H1 (cell line): ENCODE data around the gene EYA4. TPM values are rescaled to one million over a fixed set of nuclear protein-coding genes. Genes with fewer than 3 reads are reported as not detected.

Experiments
- CREB1 ChIP-seq: IDR thresholded peaks from 2 replicates; pipeline ENCODE4 v1.6.1; 2012; ENCODE audit warnings: inconsistent platforms
- HDAC2 ChIP-seq, 2 experiments: fragments of 300-600 bp in 1 of 2; sonication (generic) in 1 of 2; IDR thresholded peaks; 2 replicates each; pipeline ENCODE4 v1.6.1; 2011 to 2012; ENCODE audit warnings: low read depth in 2 of 2, low read length in 2 of 2, mild to moderate bottlenecking in 2 of 2, moderate library complexity in 2 of 2, borderline replicate concordance in 1 of 2, inconsistent platforms in 1 of 2
- RAD21 ChIP-seq, 2 experiments: IDR thresholded peaks in 1 of 2; conservative IDR thresholded peaks in 1 of 2; 2 replicates each; pipeline ENCODE4 v1.6.1; 2011; ENCODE audit warnings: low read depth in 2 of 2, low read length in 2 of 2, improper control_type of control experiment in 1 of 2, inconsistent platforms in 1 of 2, mild to moderate bottlenecking in 1 of 2, moderate library complexity in 1 of 2
- RBBP5 ChIP-seq: IDR thresholded peaks from 2 replicates; pipeline ENCODE4 v1.7.1; 2012; ENCODE audit warnings: low read depth, mild to moderate bottlenecking, inconsistent platforms, low read length, moderate library complexity, borderline replicate concordance
- SAP30 ChIP-seq: fragments of 300-600 bp; sonication (generic); IDR thresholded peaks from 2 replicates; pipeline ENCODE4 v1.7.1; 2012; ENCODE audit warnings: low read length, moderate library complexity, mild to moderate bottlenecking, inconsistent platforms; ENCODE audit not compliant: insufficient read depth, insufficient replicate concordance
- YY1 ChIP-seq: IDR thresholded peaks from 2 replicates; pipeline ENCODE4 v1.6.1; 2011; ENCODE audit warnings: low read depth, mild to moderate bottlenecking, low read length
- polyA plus RNA-seq, 7 experiments: library from polyadenylated mRNA; depleted of rRNA in 3 of 7; stranded (reverse) in 5 of 7; unstranded in 2 of 7; fragments of >200 nt in 5 of 7; fragments of 200-250 nt in 2 of 7; gene quantifications; 1 replicate in 5 of 7; 2 replicates in 1 of 7; 4 replicates in 1 of 7; pipeline versions ENCODE4 v1.2.1 to v1.2.3, GENCODE V29; 2011 to 2013; ENCODE audit warnings: missing spikeins in 2 of 7, mixed read lengths in 2 of 7
- total RNA-seq: library from RNA; stranded (reverse); fragmentation: NEBNext Ultra II Directional; extraction: Animal tissue kit (Norgen Biotek cat#: 25700); gene quantifications from 2 replicates; pipeline ENCODE4 v1.2.1, GENCODE V29; 2021
- TF ChIP-seq, protein P1 (sequence below): fragments of 300-600 bp; sonication (generic); IDR thresholded peaks from 2 replicates; pipeline ENCODE4 v1.7.1; 2012; ENCODE audit warnings: low read length, moderate library complexity, mild to moderate bottlenecking, inconsistent platforms; ENCODE audit not compliant: insufficient replicate concordance
- TF ChIP-seq, protein P2 (sequence below), 3 experiments: IDR thresholded peaks; 1 replicate in 2 of 3; 2 replicates in 1 of 3; pipeline versions ENCODE4 v1.5.1 to v1.6.1; 2011; ENCODE audit warnings: low read length in 3 of 3, mild to moderate bottlenecking in 3 of 3, inconsistent platforms in 2 of 3, low read depth in 1 of 3, moderate library complexity in 1 of 3; ENCODE audit not compliant: insufficient read depth in 1 of 3; ENCODE audit errors: control extremely low read depth in 1 of 3

EYA4 gene
- total and polyA plus RNA-seq, 2 of the 8 experiments (the other 6 are each of a cell fraction or from before 2014, with no cell fraction given), result 0.06 to 0.17 TPM

GRCh38 chr6:133396984-133397348, 155.8 kb downstream of the EYA4 start (continued):
- TF ChIP-seq, protein P1, sequence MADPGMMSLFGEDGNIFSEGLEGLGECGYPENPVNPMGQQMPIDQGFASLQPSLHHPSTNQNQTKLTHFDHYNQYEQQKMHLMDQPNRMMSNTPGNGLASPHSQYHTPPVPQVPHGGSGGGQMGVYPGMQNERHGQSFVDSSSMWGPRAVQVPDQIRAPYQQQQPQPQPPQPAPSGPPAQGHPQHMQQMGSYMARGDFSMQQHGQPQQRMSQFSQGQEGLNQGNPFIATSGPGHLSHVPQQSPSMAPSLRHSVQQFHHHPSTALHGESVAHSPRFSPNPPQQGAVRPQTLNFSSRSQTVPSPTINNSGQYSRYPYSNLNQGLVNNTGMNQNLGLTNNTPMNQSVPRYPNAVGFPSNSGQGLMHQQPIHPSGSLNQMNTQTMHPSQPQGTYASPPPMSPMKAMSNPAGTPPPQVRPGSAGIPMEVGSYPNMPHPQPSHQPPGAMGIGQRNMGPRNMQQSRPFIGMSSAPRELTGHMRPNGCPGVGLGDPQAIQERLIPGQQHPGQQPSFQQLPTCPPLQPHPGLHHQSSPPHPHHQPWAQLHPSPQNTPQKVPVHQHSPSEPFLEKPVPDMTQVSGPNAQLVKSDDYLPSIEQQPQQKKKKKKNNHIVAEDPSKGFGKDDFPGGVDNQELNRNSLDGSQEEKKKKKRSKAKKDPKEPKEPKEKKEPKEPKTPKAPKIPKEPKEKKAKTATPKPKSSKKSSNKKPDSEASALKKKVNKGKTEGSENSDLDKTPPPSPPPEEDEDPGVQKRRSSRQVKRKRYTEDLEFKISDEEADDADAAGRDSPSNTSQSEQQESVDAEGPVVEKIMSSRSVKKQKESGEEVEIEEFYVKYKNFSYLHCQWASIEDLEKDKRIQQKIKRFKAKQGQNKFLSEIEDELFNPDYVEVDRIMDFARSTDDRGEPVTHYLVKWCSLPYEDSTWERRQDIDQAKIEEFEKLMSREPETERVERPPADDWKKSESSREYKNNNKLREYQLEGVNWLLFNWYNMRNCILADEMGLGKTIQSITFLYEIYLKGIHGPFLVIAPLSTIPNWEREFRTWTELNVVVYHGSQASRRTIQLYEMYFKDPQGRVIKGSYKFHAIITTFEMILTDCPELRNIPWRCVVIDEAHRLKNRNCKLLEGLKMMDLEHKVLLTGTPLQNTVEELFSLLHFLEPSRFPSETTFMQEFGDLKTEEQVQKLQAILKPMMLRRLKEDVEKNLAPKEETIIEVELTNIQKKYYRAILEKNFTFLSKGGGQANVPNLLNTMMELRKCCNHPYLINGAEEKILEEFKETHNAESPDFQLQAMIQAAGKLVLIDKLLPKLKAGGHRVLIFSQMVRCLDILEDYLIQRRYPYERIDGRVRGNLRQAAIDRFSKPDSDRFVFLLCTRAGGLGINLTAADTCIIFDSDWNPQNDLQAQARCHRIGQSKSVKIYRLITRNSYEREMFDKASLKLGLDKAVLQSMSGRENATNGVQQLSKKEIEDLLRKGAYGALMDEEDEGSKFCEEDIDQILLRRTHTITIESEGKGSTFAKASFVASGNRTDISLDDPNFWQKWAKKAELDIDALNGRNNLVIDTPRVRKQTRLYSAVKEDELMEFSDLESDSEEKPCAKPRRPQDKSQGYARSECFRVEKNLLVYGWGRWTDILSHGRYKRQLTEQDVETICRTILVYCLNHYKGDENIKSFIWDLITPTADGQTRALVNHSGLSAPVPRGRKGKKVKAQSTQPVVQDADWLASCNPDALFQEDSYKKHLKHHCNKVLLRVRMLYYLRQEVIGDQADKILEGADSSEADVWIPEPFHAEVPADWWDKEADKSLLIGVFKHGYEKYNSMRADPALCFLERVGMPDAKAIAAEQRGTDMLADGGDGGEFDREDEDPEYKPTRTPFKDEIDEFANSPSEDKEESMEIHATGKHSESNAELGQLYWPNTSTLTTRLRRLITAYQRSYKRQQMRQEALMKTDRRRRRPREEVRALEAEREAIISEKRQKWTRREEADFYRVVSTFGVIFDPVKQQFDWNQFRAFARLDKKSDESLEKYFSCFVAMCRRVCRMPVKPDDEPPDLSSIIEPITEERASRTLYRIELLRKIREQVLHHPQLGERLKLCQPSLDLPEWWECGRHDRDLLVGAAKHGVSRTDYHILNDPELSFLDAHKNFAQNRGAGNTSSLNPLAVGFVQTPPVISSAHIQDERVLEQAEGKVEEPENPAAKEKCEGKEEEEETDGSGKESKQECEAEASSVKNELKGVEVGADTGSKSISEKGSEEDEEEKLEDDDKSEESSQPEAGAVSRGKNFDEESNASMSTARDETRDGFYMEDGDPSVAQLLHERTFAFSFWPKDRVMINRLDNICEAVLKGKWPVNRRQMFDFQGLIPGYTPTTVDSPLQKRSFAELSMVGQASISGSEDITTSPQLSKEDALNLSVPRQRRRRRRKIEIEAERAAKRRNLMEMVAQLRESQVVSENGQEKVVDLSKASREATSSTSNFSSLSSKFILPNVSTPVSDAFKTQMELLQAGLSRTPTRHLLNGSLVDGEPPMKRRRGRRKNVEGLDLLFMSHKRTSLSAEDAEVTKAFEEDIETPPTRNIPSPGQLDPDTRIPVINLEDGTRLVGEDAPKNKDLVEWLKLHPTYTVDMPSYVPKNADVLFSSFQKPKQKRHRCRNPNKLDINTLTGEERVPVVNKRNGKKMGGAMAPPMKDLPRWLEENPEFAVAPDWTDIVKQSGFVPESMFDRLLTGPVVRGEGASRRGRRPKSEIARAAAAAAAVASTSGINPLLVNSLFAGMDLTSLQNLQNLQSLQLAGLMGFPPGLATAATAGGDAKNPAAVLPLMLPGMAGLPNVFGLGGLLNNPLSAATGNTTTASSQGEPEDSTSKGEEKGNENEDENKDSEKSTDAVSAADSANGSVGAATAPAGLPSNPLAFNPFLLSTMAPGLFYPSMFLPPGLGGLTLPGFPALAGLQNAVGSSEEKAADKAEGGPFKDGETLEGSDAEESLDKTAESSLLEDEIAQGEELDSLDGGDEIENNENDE, result no peak
- no peak for TF ChIP-seq RBBP5
- TF ChIP-seq RAD21 (IDR thresholded peaks at IDR 0.05 in 1 of 2, conservative IDR thresholded peaks at IDR 0.05 in 1 of 2; ENCODE audit: low read depth in 2 of 2, low read length in 2 of 2), result no peak
- TF ChIP-seq CREB1, result no peak
- TF ChIP-seq YY1, result no peak
- TF ChIP-seq SAP30, result no peak
- TF ChIP-seq, protein P2, sequence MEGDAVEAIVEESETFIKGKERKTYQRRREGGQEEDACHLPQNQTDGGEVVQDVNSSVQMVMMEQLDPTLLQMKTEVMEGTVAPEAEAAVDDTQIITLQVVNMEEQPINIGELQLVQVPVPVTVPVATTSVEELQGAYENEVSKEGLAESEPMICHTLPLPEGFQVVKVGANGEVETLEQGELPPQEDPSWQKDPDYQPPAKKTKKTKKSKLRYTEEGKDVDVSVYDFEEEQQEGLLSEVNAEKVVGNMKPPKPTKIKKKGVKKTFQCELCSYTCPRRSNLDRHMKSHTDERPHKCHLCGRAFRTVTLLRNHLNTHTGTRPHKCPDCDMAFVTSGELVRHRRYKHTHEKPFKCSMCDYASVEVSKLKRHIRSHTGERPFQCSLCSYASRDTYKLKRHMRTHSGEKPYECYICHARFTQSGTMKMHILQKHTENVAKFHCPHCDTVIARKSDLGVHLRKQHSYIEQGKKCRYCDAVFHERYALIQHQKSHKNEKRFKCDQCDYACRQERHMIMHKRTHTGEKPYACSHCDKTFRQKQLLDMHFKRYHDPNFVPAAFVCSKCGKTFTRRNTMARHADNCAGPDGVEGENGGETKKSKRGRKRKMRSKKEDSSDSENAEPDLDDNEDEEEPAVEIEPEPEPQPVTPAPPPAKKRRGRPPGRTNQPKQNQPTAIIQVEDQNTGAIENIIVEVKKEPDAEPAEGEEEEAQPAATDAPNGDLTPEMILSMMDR (IDR thresholded peaks at IDR 0.05; ENCODE audit: control extremely low read depth in 1 of 3, insufficient read depth in 1 of 3, low read depth in 1 of 3, low read length in 3 of 3), result no peak
- TF ChIP-seq HDAC2 (IDR thresholded peaks at IDR 0.05; ENCODE audit: borderline replicate concordance in 1 of 2, low read depth in 2 of 2, low read length in 2 of 2), result no peak
